ENCODE results near the gene TRPM5. TPM values are rescaled to one million over a fixed set of nuclear protein-coding genes. Genes with fewer than 3 reads are reported as not detected.

Gene TRPM5
- total RNA-seq, 2 experiments from 2014 or later: not detected

- H3K4me3 Mint-ChIP-seq: peak overlapping the region; percentile 84
- peaks cover 5% of the 10 kb centered on the region for H3K36me3 Mint-ChIP-seq (ENCODE audit: low read depth)
- no peak for DNase-seq
- intact Hi-C loops (cut with micrococcal nuclease): no loop called here
- no peak for ATAC-seq
- peaks cover 12% of the 10 kb centered on the region for H3K4me1 Mint-ChIP-seq (ENCODE audit: low read depth)
- ChIA-PET POLR2A (interaction anchor here (0.7 to 2.6 kb wide), 4 partner anchors 21 to 171 kb away, joined by 3 to 8 read pairs (median 5); partner anchors contain the start of gene CD81), CTCF (interaction anchor here (0.8 to 7.4 kb wide), 6 partner anchors 11 to 205 kb away, joined by 3 to 62 read pairs (median 14); partner anchors contain the start of gene CD81)
- H3K9me3 Mint-ChIP-seq: no peaks in the 10 kb centered on the region
- peak overlapping the region; percentile 85 for H3K27ac Mint-ChIP-seq
- no peaks in the 10 kb centered on the region for H3K27me3 Mint-ChIP-seq
- no peak for TF ChIP-seq CTCF (IDR thresholded peaks at IDR 0.05)
Measured at GRCh38 chr11:2398664-2399355, 45.5 kb downstream of the TRPM5 start.

- H3K27me3 Mint-ChIP-seq: no peaks in the 10 kb centered on the region
- no peak for TF ChIP-seq CTCF (IDR thresholded peaks at IDR 0.05)
- H3K4me3 Mint-ChIP-seq: no peak overlapping the region
- POLR2A ChIA-PET: no interaction called here
- peaks cover 6% of the 10 kb centered on the region for H3K4me1 Mint-ChIP-seq (ENCODE audit: low read depth)
- no peak overlapping the region for H3K27ac Mint-ChIP-seq
- peaks cover 5% of the 10 kb centered on the region for H3K36me3 Mint-ChIP-seq (ENCODE audit: low read depth)
- ATAC-seq (no peak), DNase-seq (no peak)
- intact Hi-C loops (cut with micrococcal nuclease): no loop called here
- CTCF ChIA-PET: no interaction called here
- no peaks in the 10 kb centered on the region for H3K9me3 Mint-ChIP-seq
Measured at GRCh38 chr11:2397005-2397404, 47.3 kb downstream of the TRPM5 start.

GRCh38 chr11:2396471-2396870 lies 47.8 kb downstream of the TRPM5 start:
- ATAC-seq (no peak), DNase-seq (no peak)
- no peak for TF ChIP-seq CTCF (IDR thresholded peaks at IDR 0.05)
- Mint-ChIP-seq H3K27me3 (no peaks in the 10 kb centered on the region), H3K27ac (no peak overlapping the region), H3K9me3 (no peaks in the 10 kb centered on the region), H3K4me1 (ENCODE audit: low read depth) (peaks cover 5% of the 10 kb centered on the region), H3K36me3 (ENCODE audit: low read depth) (peaks cover 5% of the 10 kb centered on the region), H3K4me3 (no peak overlapping the region)
- intact Hi-C loops (cut with micrococcal nuclease): no loop called here
- ChIA-PET POLR2A (no interaction called here), CTCF (no interaction called here)

- intact Hi-C loops (cut with micrococcal nuclease): no loop called here
- CTCF ChIA-PET: no interaction called here
- H3K4me3 Mint-ChIP-seq: no peak overlapping the region
- POLR2A ChIA-PET: no interaction called here
- H3K27me3 Mint-ChIP-seq: no peaks in the 10 kb centered on the region
- ATAC-seq (no peak), DNase-seq (no peak)
- peaks cover 3% of the 10 kb centered on the region for H3K36me3 Mint-ChIP-seq (ENCODE audit: low read depth)
- peaks cover 3% of the 10 kb centered on the region for H3K4me1 Mint-ChIP-seq (ENCODE audit: low read depth)
- no peak overlapping the region for H3K27ac Mint-ChIP-seq
- TF ChIP-seq CTCF (IDR thresholded peaks at IDR 0.05): no peak
- H3K9me3 Mint-ChIP-seq: no peaks in the 10 kb centered on the region
Measured at GRCh38 chr11:2395856-2396255, 48.5 kb downstream of the TRPM5 start.

GRCh38 chr11:2395211-2395730 lies 49.0 kb downstream of the TRPM5 start:
- ATAC-seq: no peak
- H3K4me1 Mint-ChIP-seq (ENCODE audit: low read depth): peaks cover 5% of the 10 kb centered on the region
- intact Hi-C loops (cut with micrococcal nuclease): no loop called here
- ChIA-PET CTCF (no interaction called here), POLR2A (no interaction called here)
- no peak for TF ChIP-seq CTCF (IDR thresholded peaks at IDR 0.05)
- no peak overlapping the region for H3K27ac Mint-ChIP-seq
- H3K9me3 Mint-ChIP-seq: no peaks in the 10 kb centered on the region
- no peak for DNase-seq
- peaks cover 5% of the 10 kb centered on the region for H3K36me3 Mint-ChIP-seq (ENCODE audit: low read depth)
- no peak overlapping the region for H3K4me3 Mint-ChIP-seq
- no peaks in the 10 kb centered on the region for H3K27me3 Mint-ChIP-seq

All from activated CD8-positive, alpha-beta T cell treated with anti-CD3 and anti-CD28 coated beads for 36 hours (primary cell).